ENCODE data around the gene TUBGCP3.
A peak's percentile ranks its signal among the peaks of the same experiment; 100 is the strongest.

The TUBGCP3 gene

GRCh38 chr13:112608212-112608611 lies 20.3 kb upstream of the TUBGCP3 start:
- no peak overlapping the region for H3K4me3 ChIP-seq (ENCODE audit: low read depth, low read length, poor library complexity, severe bottlenecking)
- TF ChIP-seq EZH2 (IDR thresholded peaks at IDR 0.05; ENCODE audit: borderline replicate concordance, low read length) (no peak), CTCF (IDR thresholded peaks at IDR 0.05; ENCODE audit: low read length) (no peak)
- H3K9me2 ChIP-seq (ENCODE audit: low read depth, low read length): no peaks in the 10 kb centered on the region
- no peak overlapping the region for H2AFZ ChIP-seq (ENCODE audit: low read length)
- no peaks in the 10 kb centered on the region for H4K20me1 ChIP-seq (ENCODE audit: insufficient read depth, low read length)
- no peak overlapping the region for H3K27ac ChIP-seq (ENCODE audit: low read depth, low read length, poor library complexity, severe bottlenecking)
- H3K79me2 ChIP-seq (ENCODE audit: insufficient read depth, low read length): no peaks in the 10 kb centered on the region
- H3K4me2 ChIP-seq (ENCODE audit: low read length): no peak overlapping the region
- no peaks in the 10 kb centered on the region for H3K9me3 ChIP-seq (ENCODE audit: low read length)
- H3K27me3 ChIP-seq (ENCODE audit: insufficient read depth, low read length): no peaks in the 10 kb centered on the region; the same call in 1 of the 2 replicates
- no peaks in the 10 kb centered on the region for H3K36me3 ChIP-seq (ENCODE audit: insufficient read depth, low read length)
- H3K4me1 ChIP-seq (ENCODE audit: insufficient read depth, low read length, severe bottlenecking): peaks cover 6% of the 10 kb centered on the region
- no peak overlapping the region for H3K9ac ChIP-seq (ENCODE audit: low read length)
- H3F3A ChIP-seq (ENCODE audit: insufficient read depth, low read length): no peaks in the 10 kb centered on the region; the same call in 1 of the 2 replicates

GRCh38 chr13:112606109-112607001 lies 18.4 kb upstream of the TUBGCP3 start:
- peaks cover 5% of the 10 kb centered on the region; the same call in 1 of the 2 replicates for H3K27me3 ChIP-seq (ENCODE audit: insufficient read depth, low read length)
- TF ChIP-seq CTCF (IDR thresholded peaks at IDR 0.05; ENCODE audit: low read length) (peak; percentile 99), EZH2 (IDR thresholded peaks at IDR 0.05; ENCODE audit: borderline replicate concordance, low read length) (no peak)
- no peaks in the 10 kb centered on the region; the same call in 1 of the 2 replicates for H3F3A ChIP-seq (ENCODE audit: insufficient read depth, low read length)

GRCh38 chr13:112605531-112605990 lies 17.6 kb upstream of the TUBGCP3 start:
- H3K4me3 ChIP-seq (ENCODE audit: low read depth, low read length, poor library complexity, severe bottlenecking): peak overlapping the region; percentile 61
- TF ChIP-seq EZH2 (IDR thresholded peaks at IDR 0.05; ENCODE audit: borderline replicate concordance, low read length) (no peak), CTCF (IDR thresholded peaks at IDR 0.05; ENCODE audit: low read length) (no peak)
- no peaks in the 10 kb centered on the region for H3K9me2 ChIP-seq (ENCODE audit: low read depth, low read length)

More at GRCh38 chr13:112606109-112607001, 18.4 kb upstream of the TUBGCP3 start:
- Histone ChIP-seq H2AFZ (ENCODE audit: low read length) (peak overlapping the region; percentile 92), H3K4me2 (ENCODE audit: low read length) (peak overlapping the region; percentile 82), H3K79me2 (ENCODE audit: insufficient read depth, low read length) (no peaks in the 10 kb centered on the region), H3K4me1 (ENCODE audit: insufficient read depth, low read length, severe bottlenecking) (peaks cover 6% of the 10 kb centered on the region), H3K9me2 (ENCODE audit: low read depth, low read length) (no peaks in the 10 kb centered on the region), H3K27ac (ENCODE audit: low read depth, low read length, poor library complexity, severe bottlenecking) (no peak overlapping the region), H3K9me3 (ENCODE audit: low read length) (no peaks in the 10 kb centered on the region), H3K9ac (ENCODE audit: low read length) (peak overlapping the region; percentile 65), H4K20me1 (ENCODE audit: insufficient read depth, low read length) (no peaks in the 10 kb centered on the region), H3K36me3 (ENCODE audit: insufficient read depth, low read length) (no peaks in the 10 kb centered on the region), H3K4me3 (ENCODE audit: low read depth, low read length, poor library complexity, severe bottlenecking) (peak overlapping the region; percentile 61)

More at GRCh38 chr13:112605531-112605990, 17.6 kb upstream of the TUBGCP3 start:
- Histone ChIP-seq H3K4me1 (ENCODE audit: insufficient read depth, low read length, severe bottlenecking) (peaks cover 6% of the 10 kb centered on the region), H4K20me1 (ENCODE audit: insufficient read depth, low read length) (no peaks in the 10 kb centered on the region), H3K9me3 (ENCODE audit: low read length) (no peaks in the 10 kb centered on the region), H3K27me3 (ENCODE audit: insufficient read depth, low read length) (peaks cover 5% of the 10 kb centered on the region; the same call in 1 of the 2 replicates), H3K4me2 (ENCODE audit: low read length) (peak overlapping the region; percentile 82), H2AFZ (ENCODE audit: low read length) (peak overlapping the region; percentile 92), H3K36me3 (ENCODE audit: insufficient read depth, low read length) (no peaks in the 10 kb centered on the region), H3K9ac (ENCODE audit: low read length) (peak overlapping the region; percentile 65; the same call in 1 of the 2 replicates), H3K27ac (ENCODE audit: low read depth, low read length, poor library complexity, severe bottlenecking) (no peak overlapping the region), H3F3A (ENCODE audit: insufficient read depth, low read length) (no peaks in the 10 kb centered on the region), H3K79me2 (ENCODE audit: insufficient read depth, low read length) (no peaks in the 10 kb centered on the region)

Data from OCI-LY1 (cell line).